Astrocyte (in vitro differentiated cells and primary cell): ENCODE data around the gene PITPNB.

Source experiments
- CTCF ChIP-seq: IDR thresholded peaks from 2 replicates; pipeline ENCODE4 v1.5.1; 2011; ENCODE audit warnings: low read depth, mild to moderate bottlenecking, inconsistent platforms, low read length, moderate library complexity; ENCODE audit not compliant: insufficient read depth
- EZH2 ChIP-seq: IDR thresholded peaks from 2 replicates; pipeline ENCODE4 v1.6.1; 2012; ENCODE audit warnings: mild to moderate bottlenecking, low read length, inconsistent platforms; ENCODE audit not compliant: insufficient read depth

- TF ChIP-seq CTCF, result no peak
- no peak for TF ChIP-seq EZH2
Observed at GRCh38 chr22:27857443-27857842, 61.6 kb downstream of the PITPNB start.
